ENCODE measurements around the gene ADCY3.

The ADCY3 gene

DNA sequence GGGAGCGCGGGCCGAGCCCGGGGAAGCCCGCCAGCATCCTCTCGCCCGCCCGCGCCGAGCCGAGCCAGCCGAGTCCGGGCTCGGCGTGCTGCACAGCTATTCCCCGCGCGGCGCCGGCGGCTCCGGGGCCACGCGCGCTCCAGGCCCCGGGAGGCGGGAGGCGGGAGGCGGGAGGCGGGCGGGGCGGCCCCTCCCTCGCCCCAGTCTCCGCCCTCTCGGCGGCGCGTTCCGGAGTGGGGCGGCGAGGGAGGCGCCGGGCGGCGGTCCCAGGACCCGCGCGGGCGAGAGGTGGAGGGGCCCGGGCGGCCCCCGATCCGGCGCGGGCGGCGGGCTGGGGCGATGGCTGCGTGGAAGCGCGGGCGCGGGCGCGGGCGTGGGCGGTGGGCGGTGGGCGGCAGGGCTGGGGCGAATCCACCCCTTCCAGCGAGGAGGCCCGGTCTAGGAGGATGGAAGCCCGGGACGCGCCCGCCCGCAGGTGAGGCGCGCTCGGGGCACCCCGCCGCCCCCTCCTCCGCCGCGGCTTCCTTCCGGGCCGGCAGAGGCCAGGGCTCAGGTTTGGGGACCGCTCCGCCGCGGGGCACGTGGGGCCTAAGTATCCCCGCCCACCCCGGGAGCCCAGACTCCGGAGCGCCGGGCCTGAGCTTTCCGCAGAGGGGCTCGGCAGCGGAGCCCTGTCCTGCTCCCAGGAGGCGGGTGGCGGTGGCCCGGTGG lies at the start of gene ADCY3:
TSS of gene ADCY3 (minus strand) at position 140 of the 711 bp plus-strand sequence. CDS start 1,250 bp downstream, outside the sequence.
- DNase-seq, result peak; percentile 26

DNA sequence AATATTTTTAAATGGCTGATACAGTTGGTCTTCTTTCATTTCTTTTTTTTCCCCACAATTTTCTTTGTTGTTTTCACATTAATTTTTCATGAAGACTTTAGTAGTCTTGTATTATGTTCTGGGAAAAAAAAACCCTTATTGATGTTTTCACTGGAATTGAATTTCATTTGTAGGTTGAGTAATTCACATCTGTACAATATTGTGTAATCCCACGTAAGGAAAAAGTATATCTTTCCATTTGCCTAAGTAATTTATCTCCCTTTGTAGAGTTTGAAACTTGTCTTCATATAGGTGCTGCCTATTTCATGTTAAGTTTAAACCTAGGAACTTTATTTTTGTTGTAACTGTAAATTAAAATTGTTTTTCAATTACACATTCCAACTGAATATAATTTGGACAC lies 49.7 kb upstream of the ADCY3 start:
- DNase-seq, result no peak

DNA sequence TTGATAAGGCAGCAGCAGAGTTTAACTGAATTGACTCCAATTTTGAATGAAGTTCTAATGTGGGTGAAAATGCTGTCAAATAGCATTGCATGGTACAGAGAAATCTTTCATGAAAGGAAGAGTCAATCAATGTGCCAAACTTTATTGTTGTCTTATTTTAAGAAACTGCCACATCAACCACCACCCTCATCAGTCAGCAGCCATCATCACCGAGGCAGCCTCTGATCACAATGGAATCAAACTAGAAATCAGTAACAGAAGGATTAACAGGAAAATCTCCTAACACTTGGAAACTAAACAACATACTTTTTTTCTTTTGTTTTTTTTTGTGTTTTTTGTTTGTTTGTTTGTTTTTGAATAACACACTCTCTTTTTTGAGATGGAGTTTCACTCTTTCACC lies 41.9 kb upstream of the ADCY3 start:
- no peak for DNase-seq

DNA sequence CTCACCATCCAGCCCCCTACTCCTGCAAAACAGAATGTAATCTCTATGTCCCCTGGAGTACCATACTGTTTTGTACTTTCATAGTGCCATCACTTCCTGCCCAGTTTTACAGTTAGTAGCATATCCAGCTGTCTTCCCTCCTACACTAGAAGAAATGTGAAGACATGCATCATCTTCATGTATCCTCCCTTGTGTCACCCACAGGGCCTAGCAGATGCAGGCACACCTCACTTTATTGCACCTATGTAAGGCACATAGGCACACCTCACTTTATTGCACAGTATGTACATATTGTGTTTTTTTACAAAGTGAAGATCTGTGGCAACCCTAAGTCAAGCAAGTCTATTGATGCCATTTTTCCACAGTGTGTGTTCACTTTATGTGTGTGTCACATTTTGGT lies 39.7 kb upstream of the ADCY3 start:
- DNase-seq, result no peak

GRCh38 chr2:24958411-24958935 lies 38.4 kb upstream of the ADCY3 start:
- no peak for DNase-seq

- DNase-seq, result no peak
Observed at GRCh38 chr2:24957976-24958375, 37.9 kb upstream of the ADCY3 start.

DNA sequence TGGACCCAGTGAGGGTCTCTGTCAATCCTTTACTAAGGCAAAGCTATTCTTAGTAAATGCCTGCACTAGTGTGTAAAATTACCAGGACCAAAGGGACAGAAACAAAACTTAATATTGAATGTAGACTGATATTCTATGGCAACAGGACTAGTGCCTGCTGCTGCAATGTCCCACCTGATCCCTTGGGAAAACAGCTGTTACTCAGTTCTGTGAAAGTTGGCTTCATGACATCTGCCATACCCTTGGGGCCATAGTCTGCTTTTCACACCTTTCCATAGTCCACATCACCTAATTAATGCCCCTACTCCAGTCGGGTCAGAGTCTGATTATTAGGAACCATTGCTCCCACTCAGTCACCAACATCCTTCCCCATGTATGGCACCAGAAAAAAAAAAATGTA lies 37.2 kb upstream of the ADCY3 start:
- DNase-seq, result no peak

GRCh38 chr2:24955921-24956320 lies 35.9 kb upstream of the ADCY3 start:
- no peak for DNase-seq

DNA sequence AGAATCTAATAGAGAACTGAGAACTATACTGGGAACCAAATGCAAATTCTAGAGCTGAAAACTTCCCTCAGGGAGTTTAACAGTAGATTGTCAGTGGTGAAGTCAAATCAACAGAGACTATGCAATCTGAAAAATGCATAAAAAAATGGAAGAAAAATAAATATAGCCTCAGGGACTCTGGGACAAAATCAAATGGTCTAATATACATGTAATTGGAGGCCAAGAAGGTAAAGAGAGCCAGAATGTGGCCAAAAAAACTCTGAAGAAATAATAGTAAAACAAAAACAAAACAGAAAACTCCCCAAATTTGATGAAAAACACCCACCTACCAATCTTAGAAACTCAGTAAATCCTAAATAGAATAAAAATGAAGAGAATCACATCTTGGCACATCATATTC lies 35.2 kb upstream of the ADCY3 start:
- DNase-seq, result no peak

- no peak for DNase-seq
Observed at GRCh38 chr2:24950102-24950501, 30.1 kb upstream of the ADCY3 start.

GRCh38 chr2:24948506-24948905 lies 28.5 kb upstream of the ADCY3 start:
- no peak for DNase-seq

GRCh38 chr2:24947561-24948157 lies 27.6 kb upstream of the ADCY3 start:
- no peak for DNase-seq

DNA sequence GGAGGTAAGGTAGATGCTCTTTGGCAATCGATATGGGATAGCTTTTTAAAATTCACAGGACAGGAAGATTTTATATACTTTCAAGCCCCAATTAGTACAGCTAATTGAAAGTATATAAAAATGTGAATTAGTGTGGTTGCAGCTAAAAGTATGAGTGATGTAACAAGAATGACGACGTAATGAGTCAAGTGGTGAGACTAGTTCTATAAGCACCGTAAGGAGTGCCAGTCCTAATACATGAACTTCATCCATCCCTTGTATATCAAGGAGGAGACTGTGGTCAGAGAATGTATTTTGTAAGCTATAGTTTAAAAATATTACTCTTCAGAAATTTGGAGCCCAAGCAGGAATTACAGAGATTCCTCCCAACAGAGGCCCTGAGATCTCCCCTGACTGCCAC lies 25.9 kb upstream of the ADCY3 start:
- DNase-seq, result no peak

- DNase-seq, result no peak
Observed at GRCh38 chr2:24943427-24944053, 23.5 kb upstream of the ADCY3 start.

DNA sequence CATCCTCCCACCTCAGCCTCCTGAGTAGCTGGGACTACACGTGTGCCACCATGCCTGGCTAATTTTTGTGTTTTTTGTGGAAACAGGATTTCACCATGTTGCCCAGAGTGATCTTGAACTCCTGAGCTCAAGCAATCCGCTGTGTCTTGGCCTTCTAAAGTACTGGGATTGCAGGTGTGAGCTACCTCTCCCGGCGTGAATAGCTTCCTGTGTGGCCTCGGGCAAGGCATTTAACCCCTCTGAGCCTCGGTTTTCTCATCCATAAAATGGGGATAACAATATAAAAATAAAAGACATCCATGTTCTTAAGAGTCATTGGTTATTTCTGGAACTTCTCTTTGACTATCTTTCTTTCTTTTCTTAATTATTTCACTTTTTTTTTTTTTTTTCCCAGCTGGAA lies 19.3 kb upstream of the ADCY3 start:
- no peak for DNase-seq

DNA sequence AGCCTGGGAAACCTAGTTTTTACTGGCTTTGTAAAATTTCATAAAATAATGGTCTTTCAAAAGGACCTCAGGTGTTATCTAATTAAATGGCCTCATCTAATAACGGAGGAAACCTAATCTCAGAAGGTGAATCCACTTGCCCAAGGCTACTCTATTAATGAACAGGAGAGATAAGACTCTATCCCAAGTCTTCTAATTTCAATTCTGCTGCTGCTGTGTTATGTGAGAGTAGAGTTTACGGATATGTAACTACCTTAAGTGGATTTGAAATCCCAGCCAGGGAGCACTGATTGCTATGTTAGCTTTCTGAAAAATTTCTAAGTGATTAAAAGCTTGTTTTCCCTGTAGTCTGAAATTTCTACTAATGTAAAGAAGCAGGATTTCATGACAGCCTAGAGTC lies 17.2 kb upstream of the ADCY3 start:
- no peak for DNase-seq

GRCh38 chr2:24935145-24935544 lies 15.1 kb upstream of the ADCY3 start:
- DNase-seq, result no peak

- DNase-seq, result no peak
Observed at GRCh38 chr2:24932715-24933114, 12.7 kb upstream of the ADCY3 start.

- DNase-seq, result no peak
Observed at GRCh38 chr2:24930768-24931167, 10.7 kb upstream of the ADCY3 start.

- no peak for DNase-seq
Observed at GRCh38 chr2:24929230-24929629, 9.2 kb upstream of the ADCY3 start.

DNA sequence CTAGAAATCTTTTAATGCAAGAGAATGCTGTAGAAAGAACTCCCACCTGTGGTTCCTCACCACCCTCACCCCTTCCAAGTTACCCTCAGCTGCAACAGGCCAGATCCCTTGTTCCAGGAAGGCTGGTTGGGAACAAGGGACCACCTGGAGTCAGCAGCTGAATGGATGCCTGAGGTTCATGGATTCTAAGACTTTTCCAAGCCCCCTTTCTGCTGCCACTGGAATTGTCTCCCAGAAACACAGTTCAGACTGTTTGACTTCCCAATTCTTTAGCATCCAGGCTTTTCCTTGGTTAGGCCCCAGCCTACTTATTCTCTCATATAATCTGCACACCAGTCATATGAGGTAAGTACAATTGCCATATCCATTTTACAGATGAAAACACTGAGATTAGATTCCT lies 8.0 kb upstream of the ADCY3 start:
- no peak for DNase-seq

- no peak for DNase-seq
Observed at GRCh38 chr2:24926602-24927252, 6.7 kb upstream of the ADCY3 start.

- no peak for DNase-seq
Observed at GRCh38 chr2:24926220-24926601, 6.2 kb upstream of the ADCY3 start.

DNA sequence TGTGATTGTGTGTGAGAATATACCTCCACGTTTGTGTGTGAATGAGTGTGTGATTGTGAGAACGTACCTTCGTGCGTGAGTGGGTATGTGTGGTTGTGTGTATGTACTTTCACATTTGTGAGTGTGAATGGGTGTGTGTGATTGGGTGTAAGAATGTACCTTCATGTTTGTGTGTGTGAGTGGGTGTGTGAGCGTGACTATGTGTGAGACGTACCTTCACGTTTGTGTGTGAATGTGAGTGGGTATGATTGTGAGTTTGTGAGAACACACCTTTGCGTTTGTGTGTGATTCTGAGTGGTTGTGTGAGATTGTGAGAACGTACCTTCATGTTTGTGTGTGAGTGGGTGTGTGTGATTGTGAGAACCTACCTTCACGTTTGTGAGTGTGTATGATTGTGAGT lies 5.8 kb upstream of the ADCY3 start:
- DNase-seq, result no peak
